Suppressor macrophage treated with lipopolysaccharide for 4 hours (primary cell): ENCODE results near the gene ZNF574.

ENCODE experiments used
- DNase-seq: peaks from one replicate; pipeline ENCODE4 v3.0.0-alpha.2; 2020

ZNF574 gene

DNA sequence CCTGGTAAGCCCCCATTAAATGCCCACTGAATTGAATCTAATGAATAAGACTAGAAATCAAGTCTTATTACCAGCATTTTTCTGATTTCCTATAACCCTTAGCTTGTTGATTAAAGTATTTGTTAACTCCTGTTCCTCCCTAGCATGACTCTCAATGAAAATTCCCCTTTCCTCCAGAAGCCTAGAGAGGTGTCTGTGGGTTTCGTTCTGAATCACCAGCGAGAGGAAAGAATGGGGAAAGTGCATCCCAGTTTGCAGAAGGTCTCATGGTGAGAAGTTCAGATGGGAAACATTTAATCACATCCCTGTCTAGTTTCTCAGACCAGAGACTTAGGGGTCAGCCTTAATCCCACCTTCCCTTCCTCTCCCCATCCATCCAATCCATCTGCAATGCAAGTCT, 29.4 kb downstream of the ZNF574 start:
- DNase-seq: peak; percentile 47

DNA sequence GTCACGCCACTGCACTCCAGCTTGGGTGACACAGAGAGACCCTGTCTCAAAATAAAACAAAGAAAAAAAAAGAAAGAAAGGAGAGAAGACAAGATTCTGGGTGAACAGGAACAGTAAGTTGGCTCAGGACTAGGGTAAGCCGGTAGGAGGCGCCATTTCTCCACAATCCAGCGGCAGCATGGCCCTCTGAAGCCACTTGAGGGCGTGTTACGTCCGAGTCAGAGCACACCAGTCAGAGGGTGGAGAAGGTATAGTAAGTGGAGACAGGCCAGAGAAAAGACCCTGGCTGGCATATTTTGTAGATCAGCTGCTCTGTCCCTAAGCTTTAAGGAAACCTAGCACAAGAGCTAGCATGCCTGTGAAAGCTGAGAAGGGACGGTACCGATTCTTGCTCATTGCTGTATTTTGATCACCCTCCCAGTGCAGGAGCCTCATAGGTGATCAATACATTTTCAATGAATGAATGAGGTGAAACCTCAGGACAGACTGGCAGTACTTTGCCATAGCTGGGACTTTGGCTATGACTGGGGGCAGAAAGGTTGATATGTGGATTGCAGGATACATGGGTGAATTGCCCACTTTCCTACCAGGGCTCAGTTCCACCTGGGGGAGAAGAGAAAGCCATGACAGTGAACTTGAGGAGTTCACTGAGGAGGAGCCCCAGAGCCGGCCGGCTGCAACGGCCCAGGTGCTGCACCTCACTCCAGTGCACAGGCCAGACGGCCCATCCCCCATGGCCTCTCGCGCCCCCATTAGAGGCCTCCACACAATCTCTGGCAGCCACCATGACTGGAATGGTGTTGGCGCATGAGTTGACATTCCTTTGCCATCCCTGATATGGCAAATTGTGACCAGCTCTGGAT, 32.8 kb downstream of the ZNF574 start:
- DNase-seq: peak; percentile 92

DNA sequence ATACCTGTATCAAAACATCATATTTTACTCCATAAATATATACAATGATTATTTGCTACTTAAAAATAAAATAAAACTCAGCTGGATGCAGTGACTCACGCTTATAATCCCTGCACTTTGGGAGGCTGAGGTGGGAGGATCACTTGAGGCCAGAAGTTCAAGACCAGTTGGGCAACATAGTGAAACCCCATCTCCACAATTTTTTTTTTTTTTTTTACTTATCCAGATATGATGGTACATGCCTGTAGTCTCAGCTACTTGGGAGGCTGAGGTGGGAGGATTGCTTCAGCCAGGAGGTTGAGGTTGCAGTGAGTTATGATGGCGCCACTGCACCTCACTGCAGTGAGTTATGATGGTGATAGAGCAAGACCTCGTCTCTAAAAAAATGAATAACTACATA, 33.9 kb downstream of the ZNF574 start:
- peak; percentile 34 for DNase-seq

GRCh38 chr19:42110658-42111057, 34.7 kb downstream of the ZNF574 start:
- no peak for DNase-seq

DNA sequence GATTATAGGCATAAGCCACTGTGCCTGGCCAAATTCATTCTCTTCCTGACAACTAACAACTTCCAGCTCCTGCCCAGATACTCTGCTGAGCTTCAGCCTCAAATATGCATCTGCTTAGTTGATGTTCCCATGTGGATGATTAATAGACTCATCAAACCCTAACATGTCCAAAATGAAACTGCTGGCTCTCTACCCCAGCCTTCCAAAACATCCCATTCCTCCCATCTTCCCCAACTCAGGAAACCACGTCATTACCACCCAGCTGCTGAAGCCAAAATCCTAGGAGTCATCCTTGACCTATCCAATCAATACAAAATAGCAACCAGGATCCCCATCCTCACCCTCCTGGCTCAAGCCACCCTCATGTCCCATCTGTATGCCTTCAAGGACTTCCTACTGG, 35.4 kb downstream of the ZNF574 start:
- DNase-seq: no peak

- DNase-seq: no peak
These were observed 35.8 kb downstream of the ZNF574 start for GRCh38 chr19:42111811-42112210.

DNA sequence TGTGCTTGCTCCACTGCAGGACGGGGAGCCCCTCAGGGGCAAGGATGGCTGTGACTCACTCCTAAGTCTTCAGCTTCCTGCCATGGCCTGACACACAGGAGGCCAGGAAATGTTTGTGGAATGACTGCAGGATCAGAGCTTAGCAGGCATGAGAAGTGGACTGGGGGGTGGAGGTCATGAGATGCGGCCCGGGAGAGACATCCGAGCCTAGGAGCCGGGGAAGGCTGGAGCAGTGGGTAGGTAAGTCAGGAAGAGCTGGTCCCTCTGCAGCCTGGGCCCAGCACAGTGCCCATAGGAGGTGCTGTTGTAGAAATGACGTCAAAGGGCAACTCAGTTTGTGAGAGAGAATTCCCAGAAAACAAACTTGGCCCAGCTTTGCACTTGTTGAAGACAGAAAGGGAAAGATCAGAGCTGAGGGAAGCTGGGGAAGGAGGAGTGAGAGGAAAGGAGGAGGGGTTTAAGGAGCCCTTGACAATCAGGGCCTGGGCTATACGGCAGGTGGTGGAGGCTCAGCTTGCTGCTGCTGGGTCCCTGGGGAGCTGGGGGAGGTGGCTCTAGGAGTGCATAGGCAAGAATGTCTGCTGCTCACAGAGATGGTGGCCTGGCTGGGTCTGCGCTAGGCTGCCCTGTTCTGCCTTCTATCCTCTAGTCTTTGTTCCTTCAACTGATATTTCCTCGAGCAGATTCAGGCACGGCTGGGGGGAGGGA, 37.8 kb downstream of the ZNF574 start:
- DNase-seq: no peak

GRCh38 chr19:42114412-42114811, 38.4 kb downstream of the ZNF574 start:
- DNase-seq: no peak

GRCh38 chr19:42115219-42115618, 39.3 kb downstream of the ZNF574 start:
- DNase-seq: no peak

- no peak for DNase-seq
These were observed 39.7 kb downstream of the ZNF574 start for GRCh38 chr19:42115705-42116104.

- no peak for DNase-seq
These were observed 40.5 kb downstream of the ZNF574 start for GRCh38 chr19:42116308-42117075.

DNA sequence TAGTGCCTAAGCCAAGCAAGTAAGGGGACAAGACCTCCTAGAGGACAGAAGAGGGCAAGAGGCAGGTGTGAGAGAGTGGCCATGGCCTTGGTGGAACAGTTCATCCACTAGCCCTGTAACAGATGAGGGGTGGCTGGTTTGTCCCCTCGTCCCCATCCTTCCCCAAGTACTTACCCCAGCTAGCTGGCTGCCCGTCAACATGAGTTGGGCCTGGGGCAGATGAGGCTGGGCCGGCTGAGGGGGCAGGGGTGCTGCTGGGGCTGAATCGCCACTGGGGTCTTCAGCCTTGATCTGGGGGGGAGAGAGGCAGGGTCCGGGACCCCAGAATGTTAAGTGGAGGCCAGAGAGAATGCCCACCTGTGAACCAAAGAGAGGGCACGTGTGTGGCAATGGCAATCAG, 41.1 kb downstream of the ZNF574 start:
- no peak for DNase-seq

DNA sequence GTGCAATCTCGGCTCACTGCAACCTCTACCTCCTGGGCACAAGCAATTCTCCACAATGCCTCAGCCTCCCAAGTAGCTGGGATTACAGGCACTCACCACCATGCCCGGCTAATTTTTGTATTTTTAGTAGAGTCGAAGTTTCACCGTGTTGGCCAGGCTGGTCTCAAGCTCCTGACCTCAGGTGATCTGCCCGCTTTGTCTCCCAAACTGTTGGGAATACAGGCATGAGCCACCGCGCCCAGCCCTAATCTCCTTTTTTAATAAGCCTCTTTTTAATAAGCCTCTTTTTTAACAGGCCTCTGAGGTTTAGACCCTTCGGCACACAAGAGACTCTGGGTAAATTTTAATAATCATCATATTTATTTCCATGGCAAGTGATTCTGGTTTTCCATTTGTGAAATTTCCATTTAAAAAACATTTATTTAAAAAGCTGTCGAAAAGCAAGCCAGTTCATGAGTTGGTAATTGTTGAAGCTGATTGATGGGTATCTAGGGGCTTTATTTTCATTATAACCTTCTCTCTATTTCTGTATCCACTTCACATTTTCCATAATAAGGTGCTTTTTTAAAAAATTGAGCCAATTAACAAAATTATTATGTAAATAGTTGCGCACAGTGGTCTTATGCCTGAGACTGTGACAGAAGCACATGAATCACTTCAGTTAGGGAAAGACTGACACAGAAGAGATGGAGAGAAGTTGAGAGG, 44.5 kb downstream of the ZNF574 start:
- DNase-seq: peak; percentile 27

GRCh38 chr19:42121036-42121621, 45.2 kb downstream of the ZNF574 start:
- DNase-seq: peak; percentile 37

- DNase-seq: peak; percentile 96
These were observed 45.7 kb downstream of the ZNF574 start for GRCh38 chr19:42121656-42122069.

GRCh38 chr19:42122691-42123607, 47.0 kb downstream of the ZNF574 start:
- no peak for DNase-seq

DNA sequence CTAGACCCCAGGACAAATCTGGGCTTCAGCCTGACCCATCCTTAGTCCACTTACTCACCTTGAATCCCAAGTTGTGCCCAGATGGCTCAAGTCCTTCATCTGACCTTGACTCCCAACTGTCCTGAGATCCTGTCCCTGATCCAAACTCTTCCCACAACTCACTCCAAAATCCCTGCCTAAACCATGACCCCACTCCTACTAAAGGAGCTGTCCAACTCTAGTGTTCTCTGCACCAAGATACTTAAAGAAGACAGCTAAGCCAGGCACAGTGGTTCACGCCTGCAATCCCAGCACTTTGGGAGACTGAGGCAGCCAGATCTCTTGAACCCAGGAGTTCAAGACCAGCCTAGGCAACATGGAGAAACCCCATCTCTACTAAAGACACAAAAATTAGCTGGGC, 47.8 kb downstream of the ZNF574 start:
- DNase-seq: no peak

- no peak for DNase-seq
These were observed 48.5 kb downstream of the ZNF574 start for GRCh38 chr19:42124386-42124901.

DNA sequence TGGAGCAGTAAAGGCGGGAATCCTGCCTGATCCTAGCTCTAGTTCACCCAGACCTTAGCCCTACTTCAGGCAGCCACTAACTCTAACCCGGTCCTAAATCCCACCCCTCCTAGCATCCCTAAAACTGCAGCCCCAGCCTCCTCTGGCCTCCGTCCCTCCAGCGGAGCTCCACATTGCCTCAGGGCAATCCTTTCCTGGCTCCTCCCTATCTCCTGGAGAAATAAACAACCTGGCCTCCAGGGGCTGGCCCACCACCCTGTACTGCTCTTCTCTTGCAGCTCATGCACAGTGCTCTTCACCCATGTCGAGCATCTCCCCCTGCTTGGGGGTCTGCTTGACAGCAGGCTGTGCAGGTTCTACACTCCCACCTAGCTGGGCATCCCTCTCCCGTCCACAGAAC, 49.6 kb downstream of the ZNF574 start:
- no peak for DNase-seq

GRCh38 chr19:42126574-42126973, 50.6 kb downstream of the ZNF574 start:
- DNase-seq: peak; percentile 24
